Stimulated activated CD4-positive, alpha-beta T cell treated with anti-CD3 and anti-CD28 coated beads, Interleukin-1b, Interleukin-23, amount 100 ng/mL, for 24 hours (primary cell): Measurements from ENCODE around the gene OR10G4.
"Not testable (repeated sequence)": the region's sequence is repeated elsewhere in the genome, so short reads cannot be mapped to it uniquely, and the experiment has no call there.

Experiments
- DNase-seq, 4 experiments: peaks; one replicate each; pipeline ENCODE4 v3.0.0-alpha.2; 2020; ENCODE audit warnings: low read depth in 4 of 4, low spot score in 1 of 4

OR10G4 gene

GRCh38 chr11:124012697-124013096 lies at the start of gene OR10G4:
OR10G4 (plus strand) TSS chr11:124012997; CDS start chr11:124015575, 2,578 bp downstream.
- DNase-seq, result no peak

- no peak for DNase-seq
Measured at GRCh38 chr11:123973816-123974215, 39.0 kb upstream of the OR10G4 start.

- no peak for DNase-seq
Measured at GRCh38 chr11:123976770-123977560, 35.8 kb upstream of the OR10G4 start.

DNA sequence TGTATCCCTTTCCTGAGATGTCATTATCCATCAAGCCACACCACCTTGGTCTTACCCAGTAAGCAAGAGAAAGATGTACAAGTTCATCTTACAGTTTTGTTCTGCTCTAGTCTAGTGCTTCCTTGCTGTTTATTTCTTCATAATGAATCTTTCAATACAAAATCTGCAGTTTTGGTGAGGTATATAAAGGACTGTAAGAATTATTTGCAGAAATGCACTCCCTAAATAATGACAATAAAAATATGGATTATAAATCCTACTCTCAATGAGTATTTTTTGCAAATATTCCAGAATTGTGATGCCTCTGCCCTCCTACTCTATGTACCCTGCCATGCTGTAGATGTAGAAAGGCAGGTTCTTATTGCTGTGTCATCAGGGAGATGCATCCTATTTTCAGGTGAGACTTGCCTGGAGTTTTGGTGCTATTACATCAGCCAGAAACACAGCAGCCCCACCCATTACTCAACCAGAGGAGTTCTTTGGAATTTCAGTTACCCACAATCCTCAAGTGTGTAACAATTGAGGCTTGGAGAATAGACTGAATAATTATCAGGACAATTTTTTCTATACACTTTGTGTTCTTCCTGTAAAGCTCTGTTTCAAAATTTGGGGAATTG lies 35.0 kb upstream of the OR10G4 start, which contains the start of gene OR10S1:
OR10S1 (minus strand) TSS at position 51 of the 617 bp plus-strand sequence. CDS start 117 bp downstream, outside the sequence.
- no peak for DNase-seq

GRCh38 chr11:123979311-123979710 lies 33.5 kb upstream of the OR10G4 start:
- DNase-seq, result no peak

DNA sequence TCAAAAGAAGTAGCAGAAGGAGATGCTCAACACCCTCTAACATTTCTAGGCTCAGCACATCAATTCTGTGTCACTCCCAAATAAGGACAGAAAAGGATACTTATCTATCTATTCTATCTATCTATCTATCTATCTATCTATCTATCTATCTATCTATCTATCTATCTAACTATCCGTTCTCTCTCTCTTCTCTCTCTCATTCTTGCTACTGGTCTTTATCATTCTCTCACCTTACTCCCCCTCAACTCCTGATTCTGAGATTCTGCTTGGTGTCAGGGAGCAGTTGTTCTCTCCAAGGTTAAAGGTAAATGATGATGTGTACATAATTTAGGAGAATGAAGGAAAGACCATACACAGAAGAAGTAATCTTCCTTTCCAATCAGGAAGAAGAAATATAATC lies 17.7 kb upstream of the OR10G4 start, which contains the start of gene OR10G6:
OR10G6 (minus strand) TSS at position 43 of the 400 bp plus-strand sequence; CDS start at position 43, 0 bp downstream.
- DNase-seq, result no peak

DNA sequence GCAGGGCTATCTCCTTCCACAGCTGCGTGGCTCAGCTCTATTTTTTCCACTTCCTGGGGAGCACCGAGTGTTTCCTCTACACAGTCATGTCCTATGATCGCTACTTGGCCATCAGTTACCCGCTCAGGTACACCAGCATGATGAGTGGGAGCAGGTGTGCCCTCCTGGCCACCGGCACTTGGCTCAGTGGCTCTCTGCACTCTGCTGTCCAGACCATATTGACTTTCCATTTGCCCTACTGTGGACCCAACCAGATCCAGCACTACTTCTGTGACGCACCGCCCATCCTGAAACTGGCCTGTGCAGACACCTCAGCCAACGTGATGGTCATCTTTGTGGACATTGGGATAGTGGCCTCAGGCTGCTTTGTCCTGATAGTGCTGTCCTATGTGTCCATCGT lies 3.0 kb downstream of the OR10G4 start:
- not testable (repeated sequence) for DNase-seq

DNA sequence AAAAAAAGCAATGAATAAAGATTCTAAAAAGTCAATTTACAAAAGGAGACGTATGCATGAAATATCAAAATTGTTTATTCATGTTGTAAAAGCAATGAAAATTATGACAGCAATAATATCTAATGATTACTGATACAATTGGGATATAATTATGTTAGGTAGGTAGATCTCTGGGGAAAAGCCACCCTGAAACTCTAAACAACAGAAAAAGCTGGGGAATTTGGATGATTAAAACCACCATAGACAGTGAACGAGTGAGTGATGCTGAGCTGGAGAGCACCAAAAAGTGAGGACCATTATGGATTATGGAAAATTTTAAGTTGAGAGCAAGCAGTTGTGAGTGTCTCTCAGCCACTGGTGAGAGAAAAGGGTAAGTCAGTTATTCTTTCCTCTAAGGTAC lies 13.7 kb downstream of the OR10G4 start, which contains the start of gene OR10G8:
OR10G8 (plus strand) TSS at position 301 of the 400 bp plus-strand sequence. CDS start 2,825 bp downstream, outside the sequence.
- no peak for DNase-seq

DNA sequence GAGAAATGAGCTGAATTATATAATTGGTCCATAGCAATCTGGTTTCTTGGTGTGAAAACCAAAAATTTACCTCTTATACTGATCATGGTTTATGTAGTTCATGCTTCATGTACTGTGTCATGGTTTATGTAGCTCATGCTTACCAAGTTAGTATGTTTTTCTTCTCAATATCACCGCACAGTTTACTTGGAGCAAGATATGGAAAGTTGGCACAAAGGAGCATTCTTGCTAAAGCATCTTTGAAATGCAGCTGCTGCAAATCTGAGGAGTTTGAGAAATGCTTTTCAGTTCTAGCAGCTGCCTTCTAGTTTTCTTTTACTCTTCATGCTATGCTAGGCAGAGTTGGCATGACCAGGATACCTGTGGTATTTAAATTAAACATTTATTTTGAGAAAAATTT lies 23.9 kb downstream of the OR10G4 start:
- no peak for DNase-seq

- DNase-seq, result no peak
Measured at GRCh38 chr11:124039557-124039956, 26.8 kb downstream of the OR10G4 start.

DNA sequence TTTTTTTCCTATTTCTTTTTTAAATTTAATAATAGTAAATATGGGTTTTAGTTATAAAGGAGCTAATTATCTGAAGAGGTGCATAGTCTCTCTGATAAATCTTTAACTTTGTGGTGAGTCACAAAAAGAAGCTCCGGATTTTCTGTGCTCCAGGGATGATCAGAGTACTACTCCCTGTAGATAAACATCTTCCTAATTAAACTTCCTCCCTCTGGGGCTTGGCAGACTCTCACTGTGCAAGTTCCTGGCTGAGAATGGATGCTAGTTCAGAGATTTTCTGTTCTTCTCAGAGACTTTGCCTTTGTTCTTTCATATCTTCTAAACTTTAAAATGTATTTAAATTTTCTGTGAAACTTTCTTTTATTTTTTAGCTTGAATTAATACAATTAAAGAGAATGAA lies 28.5 kb downstream of the OR10G4 start, which contains the start of gene OR10G7:
OR10G7 (minus strand) TSS at position 72 of the 400 bp plus-strand sequence. CDS start 2,324 bp downstream, outside the sequence.
- DNase-seq, result no peak

- no peak for DNase-seq
Measured at GRCh38 chr11:124043420-124043819, 30.6 kb downstream of the OR10G4 start.

DNA sequence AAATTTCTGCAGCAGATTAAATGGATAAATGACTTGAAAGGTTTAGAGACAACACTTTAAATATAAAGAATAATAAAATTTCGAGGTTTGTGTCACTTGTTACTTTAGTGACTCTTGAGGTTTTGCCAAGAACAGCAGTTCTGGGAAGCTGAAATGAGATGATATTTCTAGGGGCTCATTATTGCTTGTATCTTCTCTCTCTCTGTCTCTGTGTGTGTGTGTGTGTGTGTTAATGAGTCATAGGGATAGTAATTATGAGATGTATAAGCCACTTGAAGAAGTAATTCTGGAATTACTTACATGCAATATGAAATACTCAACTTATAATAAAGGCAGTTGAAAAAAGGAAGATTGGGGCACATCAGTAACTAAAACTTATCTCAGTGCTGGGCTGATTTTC lies 38.0 kb downstream of the OR10G4 start:
- no peak for DNase-seq

DNA sequence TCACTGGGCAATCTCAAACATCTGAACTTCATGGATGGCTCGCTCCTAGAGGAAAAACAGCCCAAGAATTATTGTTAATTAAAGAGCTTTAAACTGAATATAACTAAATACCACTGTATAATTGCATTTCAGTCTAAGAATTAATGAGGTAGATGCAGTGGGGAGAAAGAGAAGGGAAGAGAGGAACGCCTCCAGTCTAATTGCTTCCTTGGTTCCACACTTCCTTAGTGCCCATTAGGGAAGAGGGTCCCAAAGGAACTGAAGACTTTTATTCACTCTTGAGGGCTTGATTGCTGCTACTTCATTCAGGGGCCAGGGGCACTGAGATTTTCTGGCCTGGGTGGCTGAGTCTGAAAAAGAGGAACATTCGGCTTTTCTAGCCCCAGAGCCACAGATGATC lies 40.2 kb downstream of the OR10G4 start:
- no peak for DNase-seq
